GM20431 (cell line): Measurements from ENCODE around the gene TRA2B.

ENCODE experiments used
- in situ Hi-C: fragments of 300-500 bp; cut with MseI, MboI; formaldehyde crosslinking; loops from one replicate; pipeline ENCODE4 v1.15.0; 2020; ENCODE audit warnings: low sequenced_read_pairs; ENCODE audit not compliant: unreplicated experiment

Gene TRA2B

GRCh38 chr3:185887066-185887465 lies 50.7 kb downstream of the TRA2B start:
- in situ Hi-C loops, result no loop called here

- in situ Hi-C loops, result no loop called here
Observed at GRCh38 chr3:185884641-185885040, 53.2 kb downstream of the TRA2B start.

GRCh38 chr3:185881926-185882325 lies 55.9 kb downstream of the TRA2B start:
- in situ Hi-C loops, result no loop called here

- in situ Hi-C loops, result no loop called here
Observed at GRCh38 chr3:185880600-185880999, 57.2 kb downstream of the TRA2B start.

DNA sequence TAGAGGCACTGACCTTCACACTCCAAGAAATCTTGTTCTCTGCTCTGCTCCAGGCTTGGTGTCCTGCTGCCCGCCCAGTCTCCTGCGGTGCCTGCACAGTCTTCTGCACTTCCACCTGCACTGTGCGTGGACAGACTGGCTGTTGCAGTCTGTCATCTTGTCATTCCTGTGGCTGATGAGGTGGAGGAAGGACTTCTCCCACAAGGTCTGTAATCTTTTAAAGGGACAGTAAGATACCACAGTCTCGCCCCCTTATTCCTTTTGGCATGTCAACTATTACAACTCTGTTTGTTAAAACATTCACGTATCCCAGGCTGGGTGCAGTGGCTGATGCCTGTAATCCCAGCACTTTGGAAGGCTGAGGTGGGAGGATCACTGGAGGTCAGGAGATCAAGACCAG lies 58.9 kb downstream of the TRA2B start:
- in situ Hi-C loops, result no loop called here

DNA sequence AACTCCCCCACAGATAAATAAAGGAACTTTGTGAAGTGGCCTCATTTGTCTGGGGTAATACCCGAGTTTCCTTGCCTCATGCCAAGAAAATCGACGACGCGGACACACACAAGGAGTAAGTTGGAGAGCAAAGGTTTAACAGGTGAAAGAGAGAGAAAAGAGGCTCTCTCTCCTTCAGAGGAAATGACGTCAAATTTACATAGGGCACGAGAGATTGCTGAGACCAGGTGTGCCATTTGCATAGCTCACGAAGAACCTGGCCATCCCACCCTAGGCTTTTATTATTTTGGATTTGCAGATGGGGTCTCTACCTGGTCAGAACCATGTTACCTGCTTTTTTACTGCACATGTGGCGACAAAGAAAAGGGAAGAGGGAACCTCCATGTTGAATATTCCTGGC lies 63.7 kb downstream of the TRA2B start:
- in situ Hi-C loops, result no loop called here

DNA sequence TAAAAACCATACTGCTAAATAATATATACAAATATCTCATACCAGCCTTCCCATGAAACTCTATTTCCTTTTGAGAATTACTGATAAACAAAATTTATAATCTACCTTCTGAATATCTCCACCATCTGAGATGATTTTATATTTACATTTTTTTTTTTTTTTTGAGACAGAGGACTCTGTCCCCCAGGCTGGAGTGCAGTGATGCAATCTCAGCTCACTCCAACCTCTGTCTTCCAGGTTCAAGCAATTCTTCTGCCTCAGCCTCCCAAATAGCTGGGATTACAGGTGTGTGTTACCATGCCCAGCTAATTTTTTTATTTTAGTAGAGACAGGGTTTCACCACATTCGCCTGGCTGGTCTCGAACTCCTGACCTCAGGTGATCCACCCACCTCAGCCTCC lies 70.2 kb downstream of the TRA2B start:
- in situ Hi-C loops, result no loop called here

DNA sequence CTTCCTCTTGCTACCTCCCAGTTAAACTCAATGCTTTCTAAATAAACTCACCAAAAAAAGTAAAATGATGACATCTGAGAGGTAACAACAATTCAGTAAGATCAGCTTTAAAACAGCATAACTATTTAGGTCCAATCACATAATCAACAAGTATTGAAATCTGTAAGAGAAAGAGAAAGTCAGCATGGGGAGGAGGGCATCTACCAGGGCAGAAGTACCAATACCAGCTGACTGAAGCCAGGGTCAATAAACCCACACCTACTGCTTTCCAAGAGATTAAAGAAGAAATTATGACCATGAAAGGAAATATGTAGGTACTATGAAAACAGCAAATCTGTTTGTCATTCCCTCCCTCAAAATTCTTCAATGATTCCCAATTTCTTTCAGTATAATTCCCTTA lies 70.8 kb downstream of the TRA2B start:
- in situ Hi-C loops, result no loop called here

DNA sequence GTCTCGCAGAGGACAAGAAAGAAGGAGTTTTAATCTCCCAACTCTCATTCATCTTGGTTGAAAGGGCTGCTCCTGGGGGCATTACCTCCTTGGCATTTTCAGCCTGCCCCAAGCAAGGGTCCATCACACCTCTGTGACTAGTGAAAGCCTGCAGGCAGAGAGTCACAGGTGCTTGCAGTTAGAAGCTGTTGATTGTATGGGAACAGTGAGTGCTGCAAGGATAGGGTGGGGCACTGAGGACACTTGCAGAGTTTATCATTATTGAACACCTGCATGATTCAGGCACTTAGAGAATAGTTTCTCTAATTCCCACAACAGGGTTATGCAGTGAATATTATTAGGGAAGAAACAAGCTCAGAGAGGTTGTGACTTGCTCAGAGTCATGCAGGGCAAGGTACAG lies 71.3 kb downstream of the TRA2B start:
- in situ Hi-C loops, result no loop called here
